Measurements from ENCODE around the gene PCSK2. TPM values are rescaled to one million over a fixed set of nuclear protein-coding genes. Genes with fewer than 3 reads are reported as not detected.

Gene PCSK2
- total and polyA plus RNA-seq, 2 donors (not counting 3 experiments of a cell fraction or from before 2014, with no cell fraction given): not detected

DNA sequence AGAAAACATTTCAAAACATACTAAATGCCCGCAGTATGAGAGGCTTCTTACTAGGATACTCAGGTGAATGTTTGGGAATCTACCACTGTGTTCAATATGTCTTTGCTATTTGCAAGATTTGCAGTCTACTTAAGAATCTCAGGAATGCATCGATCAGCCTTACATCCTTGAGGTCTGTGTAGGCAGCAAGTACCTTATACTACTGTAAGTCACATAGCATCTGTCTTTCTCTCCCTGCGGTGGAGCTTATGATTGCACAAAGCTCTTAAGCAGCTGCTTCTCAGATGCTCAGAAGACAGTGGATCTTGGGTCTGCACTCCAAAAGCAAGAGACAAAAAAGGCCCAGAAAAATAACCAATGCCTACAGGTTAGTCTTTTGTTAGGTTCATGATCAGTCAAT, 21.4 kb downstream of the PCSK2 start:
- intact Hi-C loops (cut with micrococcal nuclease): no loop called here
- no peak overlapping the region for H3K4me2 ChIP-seq (ENCODE audit: insufficient read depth, low read length)
- CTCF ChIA-PET: no interaction called here

More for the DNA sequence above, 21.4 kb downstream of the PCSK2 start:
- H3K27ac ChIP-seq (ENCODE audit: insufficient read depth, low read depth, low read length): no peak overlapping the region
- DNase-seq (ENCODE audit: low read depth, low spot score): no peak
- POLR2A ChIA-PET: no interaction called here
- H3K9me1 ChIP-seq (replicated peaks; ENCODE audit: control insufficient read depth, extremely low read depth, insufficient read depth, low read length): no peaks in the 10 kb centered on the region
- no peaks in the 10 kb centered on the region for H3K27me3 ChIP-seq (ENCODE audit: control insufficient read depth in 2 of 2, insufficient read depth in 2 of 2, low read length in 2 of 2)
- no peaks in the 10 kb centered on the region for H3K4me1 ChIP-seq (ENCODE audit: control insufficient read depth, extremely low read depth, insufficient read depth, low read length)
- H4K20me1 ChIP-seq (replicated peaks; ENCODE audit: control insufficient read depth, extremely low read depth, insufficient read depth, low read length): no peaks in the 10 kb centered on the region
- H3K36me3 ChIP-seq (ENCODE audit: control insufficient read depth in 2 of 2, extremely low read depth in 1 of 2, insufficient read depth in 2 of 2, low read length in 2 of 2): no peaks in the 10 kb centered on the region
- dilution Hi-C loops (cut with MboI; ENCODE audit: extremely low pct_ligation_motif_present, low sequenced_read_pairs): no loop called here
- BruUV-seq (replicated peaks): no TSS peak
- H3K9me3 ChIP-seq (replicated peaks; ENCODE audit: control insufficient read depth, insufficient read depth, low read length): no peaks in the 10 kb centered on the region
- no peaks in the 10 kb centered on the region for H3K79me2 ChIP-seq (ENCODE audit: control insufficient read depth, insufficient read depth, low read length)
- no peak overlapping the region for H3K4me3 ChIP-seq (replicated peaks in 1 of 3; ENCODE audit: insufficient read depth in 1 of 3, low read depth in 1 of 3, low read length in 3 of 3)
- no peak overlapping the region for H3K9ac ChIP-seq (replicated peaks; ENCODE audit: extremely low read depth, insufficient read depth, low read length)
- TF ChIP-seq, protein P1, sequence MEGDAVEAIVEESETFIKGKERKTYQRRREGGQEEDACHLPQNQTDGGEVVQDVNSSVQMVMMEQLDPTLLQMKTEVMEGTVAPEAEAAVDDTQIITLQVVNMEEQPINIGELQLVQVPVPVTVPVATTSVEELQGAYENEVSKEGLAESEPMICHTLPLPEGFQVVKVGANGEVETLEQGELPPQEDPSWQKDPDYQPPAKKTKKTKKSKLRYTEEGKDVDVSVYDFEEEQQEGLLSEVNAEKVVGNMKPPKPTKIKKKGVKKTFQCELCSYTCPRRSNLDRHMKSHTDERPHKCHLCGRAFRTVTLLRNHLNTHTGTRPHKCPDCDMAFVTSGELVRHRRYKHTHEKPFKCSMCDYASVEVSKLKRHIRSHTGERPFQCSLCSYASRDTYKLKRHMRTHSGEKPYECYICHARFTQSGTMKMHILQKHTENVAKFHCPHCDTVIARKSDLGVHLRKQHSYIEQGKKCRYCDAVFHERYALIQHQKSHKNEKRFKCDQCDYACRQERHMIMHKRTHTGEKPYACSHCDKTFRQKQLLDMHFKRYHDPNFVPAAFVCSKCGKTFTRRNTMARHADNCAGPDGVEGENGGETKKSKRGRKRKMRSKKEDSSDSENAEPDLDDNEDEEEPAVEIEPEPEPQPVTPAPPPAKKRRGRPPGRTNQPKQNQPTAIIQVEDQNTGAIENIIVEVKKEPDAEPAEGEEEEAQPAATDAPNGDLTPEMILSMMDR (IDR thresholded peaks at IDR 0.05; ENCODE audit: extremely low read depth in 1 of 2, insufficient read depth in 1 of 2, low read depth in 1 of 2, low read length in 2 of 2): no peak
- TF ChIP-seq GATA2 (IDR thresholded peaks at IDR 0.05; ENCODE audit: insufficient read depth, insufficient read length, low read depth, low read length): no peak
- no peak for TF ChIP-seq POLR2A (IDR thresholded peaks at IDR 0.05; ENCODE audit: low read depth, low read length)
- TF ChIP-seq, protein P2, sequence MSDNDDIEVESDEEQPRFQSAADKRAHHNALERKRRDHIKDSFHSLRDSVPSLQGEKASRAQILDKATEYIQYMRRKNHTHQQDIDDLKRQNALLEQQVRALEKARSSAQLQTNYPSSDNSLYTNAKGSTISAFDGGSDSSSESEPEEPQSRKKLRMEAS (IDR thresholded peaks at IDR 0.05; ENCODE audit: insufficient read depth, insufficient read length): no peak
- no peak for TF ChIP-seq MYC (IDR thresholded peaks at IDR 0.05; ENCODE audit: low read depth, low read length)
- no peak for TF ChIP-seq POLR2AphosphoS5 (IDR thresholded peaks at IDR 0.05; ENCODE audit: insufficient read depth, low read depth, low read length)
- no peak for TF ChIP-seq EZH2 (IDR thresholded peaks at IDR 0.05; ENCODE audit: borderline replicate concordance, low read depth, low read length, severe bottlenecking)
- TF ChIP-seq JUN (IDR thresholded peaks at IDR 0.05; ENCODE audit: borderline replicate concordance, insufficient read depth, insufficient read length, low read depth): no peak
- no peak overlapping the region for H2AFZ ChIP-seq (ENCODE audit: low read depth, low read length)
- FAIRE-seq: no peak

Measured in endothelial cell of umbilical vein (primary cell).